ENCODE measurements around the gene ITGB2. TPM values are rescaled to one million over a fixed set of nuclear protein-coding genes. Genes with fewer than 3 reads are reported as not detected.

The ITGB2 gene
- total RNA-seq, 1 donor from 2014 or later = 6.9 TPM

GRCh38 chr21:44904141-44904923, 16.4 kb downstream of the ITGB2 start:
- DNase-seq (ENCODE audit: low read depth) = no peak
- Histone ChIP-seq H3K27me3 (ENCODE audit: control insufficient read depth, insufficient read depth, low read length) (peaks cover 32% of the 10 kb centered on the region), H3K36me3 (ENCODE audit: control insufficient read depth, insufficient read depth, low read length) (no peaks in the 10 kb centered on the region), H3K4me3 (ENCODE audit: low read depth, low read length) (no peak overlapping the region)
- TF ChIP-seq CTCF (IDR thresholded peaks at IDR 0.05; ENCODE audit: insufficient read depth, low read length, poor library complexity, severe bottlenecking) = no peak

GRCh38 chr21:44903689-44904088, 17.0 kb downstream of the ITGB2 start:
- H3K4me3 ChIP-seq (ENCODE audit: low read depth, low read length) = no peak overlapping the region
- no peaks in the 10 kb centered on the region for H3K36me3 ChIP-seq (ENCODE audit: control insufficient read depth, insufficient read depth, low read length)
- peaks cover 33% of the 10 kb centered on the region for H3K27me3 ChIP-seq (ENCODE audit: control insufficient read depth, insufficient read depth, low read length)
- TF ChIP-seq CTCF (IDR thresholded peaks at IDR 0.05; ENCODE audit: insufficient read depth, low read length, poor library complexity, severe bottlenecking) = no peak
- DNase-seq (ENCODE audit: low read depth) = no peak

GRCh38 chr21:44903050-44903685, 17.5 kb downstream of the ITGB2 start:
- TF ChIP-seq CTCF (IDR thresholded peaks at IDR 0.05; ENCODE audit: insufficient read depth, low read length, poor library complexity, severe bottlenecking) = no peak
- no peak for DNase-seq (ENCODE audit: low read depth)
- Histone ChIP-seq H3K4me3 (ENCODE audit: low read depth, low read length) (no peak overlapping the region), H3K27me3 (ENCODE audit: control insufficient read depth, insufficient read depth, low read length) (peaks cover 36% of the 10 kb centered on the region), H3K36me3 (ENCODE audit: control insufficient read depth, insufficient read depth, low read length) (no peaks in the 10 kb centered on the region)

- no peak for DNase-seq (ENCODE audit: low read depth)
- Histone ChIP-seq H3K36me3 (ENCODE audit: control insufficient read depth, insufficient read depth, low read length) (no peaks in the 10 kb centered on the region), H3K4me3 (ENCODE audit: low read depth, low read length) (no peak overlapping the region), H3K27me3 (ENCODE audit: control insufficient read depth, insufficient read depth, low read length) (peaks cover 42% of the 10 kb centered on the region)
- no peak for TF ChIP-seq CTCF (IDR thresholded peaks at IDR 0.05; ENCODE audit: insufficient read depth, low read length, poor library complexity, severe bottlenecking)
Observed at GRCh38 chr21:44902268-44903049, 18.2 kb downstream of the ITGB2 start.

- no peaks in the 10 kb centered on the region for H3K36me3 ChIP-seq (ENCODE audit: control insufficient read depth, insufficient read depth, low read length)
- DNase-seq (ENCODE audit: low read depth) = no peak
- H3K27me3 ChIP-seq (ENCODE audit: control insufficient read depth, insufficient read depth, low read length) = peaks cover 40% of the 10 kb centered on the region
- TF ChIP-seq CTCF (IDR thresholded peaks at IDR 0.05; ENCODE audit: insufficient read depth, low read length, poor library complexity, severe bottlenecking) = no peak
- no peak overlapping the region for H3K4me3 ChIP-seq (ENCODE audit: low read depth, low read length)
Observed at GRCh38 chr21:44901391-44902074, 19.2 kb downstream of the ITGB2 start.

All from kidney epithelial cell (primary cell).